SK-N-SH treated with all-trans-retinoic acid at 6 μM for 48 hours (cell line): ENCODE results near the gene GOLGA5.

ENCODE experiments used
- ARNTL ChIP-seq: fragments of 450-650 bp; formaldehyde crosslinking; IDR thresholded peaks from 2 replicates; pipeline ENCODE4 v1.5.0; 2020; ENCODE audit warnings: low read depth, mild to moderate bottlenecking, moderate library complexity, borderline replicate concordance
- CREB5 ChIP-seq: fragments of 250-450 bp; sonication (Bioruptor Pico); IDR thresholded peaks from 2 replicates; pipeline ENCODE4 v1.5.1; 2020; ENCODE audit warnings: low read depth, mild to moderate bottlenecking, moderate library complexity
- GLIS3 ChIP-seq: fragments of 250-450 bp; sonication (Bioruptor Pico); IDR thresholded peaks from 2 replicates; pipeline ENCODE4 v1.5.0; 2020; ENCODE audit warnings: mild to moderate bottlenecking, moderate library complexity
- ISL1 ChIP-seq: fragments of 250-450 bp; sonication (Bioruptor Pico); IDR thresholded peaks from 2 replicates; pipeline ENCODE4 v2.1.2; 2022; ENCODE audit warnings: mild to moderate bottlenecking, moderate library complexity
- OSR1 ChIP-seq: fragments of 250-450 bp; sonication (Bioruptor Pico); IDR thresholded peaks from 2 replicates; pipeline ENCODE4 v1.8.0; 2022; ENCODE audit warnings: moderate library complexity, mild to moderate bottlenecking, inconsistent platforms
- PATZ1 ChIP-seq: fragments of 250-450 bp; sonication (Bioruptor Pico); IDR thresholded peaks from 2 replicates; pipeline ENCODE4 v1.8.0; 2020; ENCODE audit warnings: mild to moderate bottlenecking, moderate library complexity, borderline replicate concordance
- POU6F1 ChIP-seq: fragments of 250-450 bp; sonication (Bioruptor Pico); IDR thresholded peaks from 2 replicates; pipeline ENCODE4 v1.8.0; 2021; ENCODE audit warnings: low read depth, mild to moderate bottlenecking, moderate library complexity, borderline replicate concordance
- SNAI2 ChIP-seq: fragments of 250-450 bp; sonication (Bioruptor Pico); IDR thresholded peaks from 2 replicates; pipeline ENCODE4 v1.5.0; 2020; ENCODE audit warnings: mild to moderate bottlenecking, moderate library complexity
- ZFP30 ChIP-seq: fragments of 450-650 bp; formaldehyde crosslinking; IDR thresholded peaks from 2 replicates; pipeline ENCODE4 v1.5.0; 2022; ENCODE audit warnings: mild to moderate bottlenecking, moderate library complexity
- ZNF70 ChIP-seq: fragments of 450-650 bp; formaldehyde crosslinking; IDR thresholded peaks from 2 replicates; pipeline ENCODE4 v1.5.0; 2020; ENCODE audit warnings: mild to moderate bottlenecking, moderate library complexity
- ZNF8 ChIP-seq: fragments of 450-650 bp; formaldehyde crosslinking; IDR thresholded peaks from 2 replicates; pipeline ENCODE4 v1.5.0; 2020; ENCODE audit warnings: mild to moderate bottlenecking, moderate library complexity

GRCh38 chr14:92884410-92884809 is 90.3 kb downstream of the GOLGA5 start:
- TF ChIP-seq CREB5 (CRISPR knock-in tag) = no peak
- TF ChIP-seq ZNF70 = no peak
- no peak for TF ChIP-seq ZFP30 (CRISPR knock-in tag)
- no peak for TF ChIP-seq PATZ1 (CRISPR knock-in tag)
- no peak for TF ChIP-seq POU6F1
- no peak for TF ChIP-seq ZNF8 (CRISPR knock-in tag)
- TF ChIP-seq ISL1 (CRISPR knock-in tag) = no peak
- TF ChIP-seq GLIS3 (CRISPR knock-in tag) = no peak
- TF ChIP-seq ARNTL (CRISPR knock-in tag) = no peak
- no peak for TF ChIP-seq SNAI2 (CRISPR knock-in tag)
- no peak for TF ChIP-seq OSR1 (CRISPR knock-in tag)
